Measurements from ENCODE around the gene TCF7L2.

DNA sequence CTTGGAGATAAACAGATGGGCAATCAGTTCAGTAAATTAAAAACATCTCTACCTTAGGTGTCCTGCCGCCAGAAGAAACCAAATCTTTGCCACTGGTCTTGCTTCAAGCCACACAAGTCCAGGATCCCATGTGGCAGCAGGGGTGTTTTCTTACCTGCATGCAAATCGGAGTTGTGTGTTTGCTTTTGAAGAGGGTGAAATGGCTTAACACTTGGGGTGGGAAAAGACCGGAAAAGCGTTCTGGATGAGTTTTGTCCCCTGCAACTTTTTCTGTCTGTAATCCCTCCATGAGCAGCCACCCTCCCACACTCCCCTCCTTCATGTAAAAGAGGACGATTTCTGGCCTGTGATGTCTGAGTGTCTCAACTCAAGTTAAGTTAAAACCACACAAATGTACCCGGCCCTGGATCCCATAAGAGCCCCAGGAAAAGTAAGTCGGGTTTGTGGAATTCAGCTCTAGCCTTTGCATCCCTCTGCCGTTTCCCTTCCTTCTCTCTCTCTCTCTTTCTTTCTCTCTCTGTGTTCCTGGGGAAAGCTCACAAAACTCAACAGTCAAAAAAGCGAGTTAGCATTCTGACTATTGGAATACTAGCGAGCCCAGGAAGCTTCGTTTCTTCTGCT, 178.5 kb downstream of the TCF7L2 start:
- TF ChIP-seq, protein P1, sequence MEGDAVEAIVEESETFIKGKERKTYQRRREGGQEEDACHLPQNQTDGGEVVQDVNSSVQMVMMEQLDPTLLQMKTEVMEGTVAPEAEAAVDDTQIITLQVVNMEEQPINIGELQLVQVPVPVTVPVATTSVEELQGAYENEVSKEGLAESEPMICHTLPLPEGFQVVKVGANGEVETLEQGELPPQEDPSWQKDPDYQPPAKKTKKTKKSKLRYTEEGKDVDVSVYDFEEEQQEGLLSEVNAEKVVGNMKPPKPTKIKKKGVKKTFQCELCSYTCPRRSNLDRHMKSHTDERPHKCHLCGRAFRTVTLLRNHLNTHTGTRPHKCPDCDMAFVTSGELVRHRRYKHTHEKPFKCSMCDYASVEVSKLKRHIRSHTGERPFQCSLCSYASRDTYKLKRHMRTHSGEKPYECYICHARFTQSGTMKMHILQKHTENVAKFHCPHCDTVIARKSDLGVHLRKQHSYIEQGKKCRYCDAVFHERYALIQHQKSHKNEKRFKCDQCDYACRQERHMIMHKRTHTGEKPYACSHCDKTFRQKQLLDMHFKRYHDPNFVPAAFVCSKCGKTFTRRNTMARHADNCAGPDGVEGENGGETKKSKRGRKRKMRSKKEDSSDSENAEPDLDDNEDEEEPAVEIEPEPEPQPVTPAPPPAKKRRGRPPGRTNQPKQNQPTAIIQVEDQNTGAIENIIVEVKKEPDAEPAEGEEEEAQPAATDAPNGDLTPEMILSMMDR (IDR thresholded peaks at IDR 0.05; ENCODE audit: insufficient read depth, low read length, poor library complexity, severe bottlenecking), result no peak
- no peak for TF ChIP-seq EZH2phosphoT487 (conservative IDR thresholded peaks at IDR 0.05; ENCODE audit: low read length)

All from SU-DHL-6 (cell line).